ENCODE data around the gene GIMAP8. TPM values are rescaled to one million over a fixed set of nuclear protein-coding genes. Genes with fewer than 3 reads are reported as not detected.

The GIMAP8 gene
- total RNA-seq, 4 donors from 2014 or later = 3.0 to 42.9 (median 14.8) TPM

DNA sequence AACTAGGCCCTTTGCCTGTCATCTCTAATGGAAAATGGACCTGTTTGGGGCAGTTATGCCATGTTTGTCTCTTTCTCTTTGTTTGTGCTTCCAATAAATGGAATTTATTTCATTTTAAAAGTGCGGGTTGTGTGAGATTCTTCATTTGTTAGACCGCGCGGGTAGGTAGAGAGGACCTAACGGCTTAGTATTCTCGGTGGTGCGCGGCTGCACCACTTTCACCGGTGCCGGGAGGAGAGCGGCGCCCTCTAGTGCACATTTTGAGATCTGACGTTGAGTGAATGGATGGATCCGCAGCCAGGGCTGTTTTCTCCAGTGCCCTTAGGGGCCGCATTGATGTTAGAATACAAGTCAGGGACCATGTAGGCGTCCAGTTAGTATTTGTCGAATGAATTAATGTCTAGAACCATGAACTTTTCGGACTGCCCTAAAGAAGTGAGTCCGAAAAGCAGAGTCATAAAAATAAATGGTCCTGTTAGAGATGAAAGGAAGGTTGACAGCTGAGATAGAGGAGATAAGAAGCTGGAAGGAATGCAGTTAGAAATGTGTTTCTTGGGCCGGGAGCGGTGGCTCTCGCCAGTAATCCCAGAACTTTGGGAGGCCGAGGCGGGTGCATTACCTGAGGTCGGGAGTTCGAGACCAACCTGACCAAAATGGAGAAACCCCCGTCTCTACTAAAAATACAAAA lies 29.3 kb upstream of the GIMAP8 start:
- DNase-seq (ENCODE audit: low spot score) (peak; percentile 90), ATAC-seq (ENCODE audit: low FRiP score) (peak; percentile 95)
- TF ChIP-seq, protein P1, sequence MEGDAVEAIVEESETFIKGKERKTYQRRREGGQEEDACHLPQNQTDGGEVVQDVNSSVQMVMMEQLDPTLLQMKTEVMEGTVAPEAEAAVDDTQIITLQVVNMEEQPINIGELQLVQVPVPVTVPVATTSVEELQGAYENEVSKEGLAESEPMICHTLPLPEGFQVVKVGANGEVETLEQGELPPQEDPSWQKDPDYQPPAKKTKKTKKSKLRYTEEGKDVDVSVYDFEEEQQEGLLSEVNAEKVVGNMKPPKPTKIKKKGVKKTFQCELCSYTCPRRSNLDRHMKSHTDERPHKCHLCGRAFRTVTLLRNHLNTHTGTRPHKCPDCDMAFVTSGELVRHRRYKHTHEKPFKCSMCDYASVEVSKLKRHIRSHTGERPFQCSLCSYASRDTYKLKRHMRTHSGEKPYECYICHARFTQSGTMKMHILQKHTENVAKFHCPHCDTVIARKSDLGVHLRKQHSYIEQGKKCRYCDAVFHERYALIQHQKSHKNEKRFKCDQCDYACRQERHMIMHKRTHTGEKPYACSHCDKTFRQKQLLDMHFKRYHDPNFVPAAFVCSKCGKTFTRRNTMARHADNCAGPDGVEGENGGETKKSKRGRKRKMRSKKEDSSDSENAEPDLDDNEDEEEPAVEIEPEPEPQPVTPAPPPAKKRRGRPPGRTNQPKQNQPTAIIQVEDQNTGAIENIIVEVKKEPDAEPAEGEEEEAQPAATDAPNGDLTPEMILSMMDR (IDR thresholded peaks at IDR 0.05) = peak in 1 of 3 donors; percentile 60

DNA sequence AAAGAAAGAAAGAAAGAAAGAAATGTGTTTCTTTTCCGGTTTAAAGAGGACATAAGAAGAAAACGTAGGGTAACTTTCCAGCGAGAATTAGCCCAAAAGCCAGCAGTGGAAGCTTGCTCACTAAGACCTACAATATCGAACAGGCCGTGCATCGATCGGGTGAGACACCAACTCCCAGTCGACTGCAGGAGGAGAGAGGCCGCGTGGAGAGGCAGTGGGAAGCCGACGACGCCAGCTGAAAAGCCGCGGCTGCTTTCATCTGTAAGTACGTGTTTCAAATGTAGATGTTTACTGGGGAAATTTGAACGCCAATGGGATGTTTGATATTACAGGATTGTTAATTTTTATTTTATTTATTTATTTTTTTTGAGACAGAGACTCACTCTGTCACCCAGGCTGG lies 28.6 kb upstream of the GIMAP8 start:
- TF ChIP-seq, protein P1 (IDR thresholded peaks at IDR 0.05) = no peak
- no peak for DNase-seq (ENCODE audit: low spot score)

DNA sequence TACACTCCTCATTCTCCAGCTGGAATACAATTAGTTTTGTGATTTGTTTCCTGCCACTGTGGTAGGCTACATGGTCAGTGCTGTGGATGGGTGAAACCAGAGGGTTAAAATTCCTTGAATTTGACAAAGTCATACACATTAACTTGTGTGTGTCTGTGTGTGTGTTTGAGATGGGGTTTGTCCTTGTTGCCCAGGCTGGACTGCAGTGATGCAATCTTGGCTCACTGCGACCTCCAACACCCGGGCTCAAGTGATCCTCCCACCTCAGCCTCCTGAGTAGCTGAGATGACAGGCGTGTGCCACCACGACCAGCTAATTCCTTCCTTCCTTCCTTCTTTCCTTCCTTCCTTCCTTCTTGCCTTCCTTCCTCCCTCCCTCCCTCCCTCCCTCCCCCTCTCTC lies 24.8 kb upstream of the GIMAP8 start:
- ATAC-seq (ENCODE audit: low FRiP score) = no peak
- DNase-seq (ENCODE audit: low spot score) = no peak
- TF ChIP-seq, protein P1 (IDR thresholded peaks at IDR 0.05) = no peak

More for the DNA sequence above, 28.6 kb upstream of the GIMAP8 start:
- ATAC-seq (ENCODE audit: low FRiP score) = no peak

DNA sequence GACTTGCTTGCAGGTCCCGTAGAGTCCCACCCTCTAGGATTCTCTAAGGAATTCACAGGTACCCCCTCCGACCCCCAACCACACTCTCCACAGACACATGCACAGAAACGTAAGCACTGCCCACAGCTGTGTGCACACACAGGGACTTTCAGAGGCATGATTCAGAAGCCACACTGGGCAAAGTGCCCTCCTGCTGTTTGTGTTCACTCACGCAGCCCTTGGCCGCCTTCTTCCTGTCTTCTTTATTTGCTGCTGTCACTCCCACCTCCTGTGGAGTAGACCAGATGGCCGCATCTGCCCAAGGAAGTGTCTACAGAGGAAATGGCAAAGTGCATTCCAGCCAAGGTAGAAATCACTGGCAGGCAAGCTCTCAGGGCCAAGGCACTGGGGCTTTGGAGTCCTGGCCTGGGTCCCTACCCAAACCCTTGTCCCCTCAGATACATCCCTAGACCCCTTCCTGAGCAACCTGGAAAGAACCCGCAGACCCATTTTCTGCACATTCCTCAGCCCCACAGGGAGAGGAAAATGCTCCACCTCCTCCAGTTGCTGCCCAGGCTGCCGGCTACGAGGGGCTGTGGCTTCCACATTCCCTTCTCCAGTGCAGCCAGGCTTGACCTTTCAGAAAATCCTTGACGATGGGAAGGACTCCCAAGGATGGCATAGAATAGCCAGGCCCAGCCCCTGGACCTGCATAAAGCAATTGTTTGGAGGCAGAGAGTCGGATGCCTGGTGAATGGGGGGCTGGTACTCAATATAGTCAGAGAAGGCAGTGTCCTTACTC lies 21.6 kb upstream of the GIMAP8 start:
- TF ChIP-seq, protein P1 (IDR thresholded peaks at IDR 0.05) = no peak
- DNase-seq (ENCODE audit: low spot score) (no peak), ATAC-seq (ENCODE audit: low FRiP score) (no peak)

DNA sequence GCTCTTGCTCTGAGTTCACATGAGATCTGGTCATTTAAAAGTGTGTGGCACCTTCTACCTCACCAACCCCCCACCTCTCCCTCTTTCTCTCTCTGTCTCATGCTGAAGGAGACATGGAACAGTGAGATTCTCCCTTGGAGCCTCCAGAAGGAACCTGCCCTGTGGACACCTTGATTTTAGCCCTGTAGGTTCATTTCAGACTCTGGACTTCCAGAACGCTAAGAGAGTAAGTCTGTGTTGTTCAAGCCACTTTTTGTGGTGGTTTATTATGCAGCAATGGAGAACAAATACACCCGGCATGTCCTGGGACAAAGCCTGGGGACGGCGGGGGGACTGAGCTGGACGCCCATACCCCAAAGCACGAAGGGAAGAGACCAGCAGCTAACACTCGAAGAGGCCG lies 20.7 kb upstream of the GIMAP8 start:
- no peak for ATAC-seq (ENCODE audit: low FRiP score)
- no peak for DNase-seq (ENCODE audit: low spot score)

DNA sequence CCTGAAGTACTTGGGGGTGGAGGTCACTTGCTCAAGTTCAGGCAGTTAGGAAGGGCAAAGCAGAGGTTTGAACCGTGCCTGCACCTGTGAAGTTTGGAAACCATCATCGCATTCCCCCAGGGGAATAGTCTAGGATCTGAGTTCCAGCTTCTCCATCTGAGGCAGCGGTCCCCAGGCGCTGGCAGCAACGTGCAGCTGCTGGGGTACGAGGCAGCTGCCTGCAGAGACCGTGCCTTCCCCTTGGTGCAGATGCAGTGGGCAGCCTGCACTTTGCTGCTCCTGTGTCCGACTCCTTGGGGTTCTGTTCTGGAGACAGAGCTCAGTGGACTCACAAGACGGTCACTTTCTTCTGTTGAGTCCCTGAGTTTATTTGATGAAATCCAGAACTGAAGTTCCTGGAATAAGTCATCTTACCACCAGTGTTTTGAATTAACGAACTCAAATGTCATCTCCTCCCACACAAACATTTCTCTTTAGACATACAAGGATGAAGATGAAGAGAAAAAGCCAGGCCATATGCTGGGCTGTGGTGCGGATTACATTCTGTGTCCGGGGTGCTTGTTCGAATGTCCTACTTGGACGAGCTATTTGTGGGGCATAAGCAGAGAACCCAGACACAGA lies 19.9 kb upstream of the GIMAP8 start:
- DNase-seq (ENCODE audit: low spot score) = no peak

More for the DNA sequence above, 20.7 kb upstream of the GIMAP8 start:
- TF ChIP-seq, protein P1 (IDR thresholded peaks at IDR 0.05) = no peak

More for the DNA sequence above, 19.9 kb upstream of the GIMAP8 start:
- ATAC-seq (ENCODE audit: low FRiP score) = no peak
- TF ChIP-seq, protein P1 (IDR thresholded peaks at IDR 0.05) = no peak

Data from omental fat pad (tissue), 4 donors.